ENCODE data around the gene CEP72.

The CEP72 gene

DNA sequence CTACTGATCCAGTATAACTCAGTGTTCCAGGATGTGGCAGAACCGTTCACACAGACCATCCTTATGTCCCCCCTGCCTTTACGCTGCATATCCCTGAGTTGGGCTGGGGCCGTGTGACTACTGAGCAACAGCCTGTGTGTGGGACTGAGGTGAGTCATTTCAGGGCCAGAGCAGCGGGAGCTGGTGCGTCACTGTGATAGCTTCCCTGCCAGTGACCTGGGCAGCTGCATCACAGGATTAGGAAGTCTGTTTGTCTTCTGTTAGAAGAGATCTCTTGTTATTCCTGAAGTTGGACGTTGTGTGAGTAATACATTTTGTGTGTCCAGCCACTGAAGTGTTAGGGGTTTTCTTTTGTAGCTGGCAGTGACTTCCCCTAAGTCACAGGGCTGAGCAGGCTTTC lies 45.4 kb downstream of the CEP72 start:
- TF ChIP-seq, protein P1, sequence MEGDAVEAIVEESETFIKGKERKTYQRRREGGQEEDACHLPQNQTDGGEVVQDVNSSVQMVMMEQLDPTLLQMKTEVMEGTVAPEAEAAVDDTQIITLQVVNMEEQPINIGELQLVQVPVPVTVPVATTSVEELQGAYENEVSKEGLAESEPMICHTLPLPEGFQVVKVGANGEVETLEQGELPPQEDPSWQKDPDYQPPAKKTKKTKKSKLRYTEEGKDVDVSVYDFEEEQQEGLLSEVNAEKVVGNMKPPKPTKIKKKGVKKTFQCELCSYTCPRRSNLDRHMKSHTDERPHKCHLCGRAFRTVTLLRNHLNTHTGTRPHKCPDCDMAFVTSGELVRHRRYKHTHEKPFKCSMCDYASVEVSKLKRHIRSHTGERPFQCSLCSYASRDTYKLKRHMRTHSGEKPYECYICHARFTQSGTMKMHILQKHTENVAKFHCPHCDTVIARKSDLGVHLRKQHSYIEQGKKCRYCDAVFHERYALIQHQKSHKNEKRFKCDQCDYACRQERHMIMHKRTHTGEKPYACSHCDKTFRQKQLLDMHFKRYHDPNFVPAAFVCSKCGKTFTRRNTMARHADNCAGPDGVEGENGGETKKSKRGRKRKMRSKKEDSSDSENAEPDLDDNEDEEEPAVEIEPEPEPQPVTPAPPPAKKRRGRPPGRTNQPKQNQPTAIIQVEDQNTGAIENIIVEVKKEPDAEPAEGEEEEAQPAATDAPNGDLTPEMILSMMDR (IDR thresholded peaks at IDR 0.05; ENCODE audit: low read depth, low read length): no peak
- TF ChIP-seq EZH2phosphoT487 (IDR thresholded peaks at IDR 0.05; ENCODE audit: low read depth): no peak
- Histone ChIP-seq H3K79me2 (ENCODE audit: low read length) (no peaks in the 10 kb centered on the region), H3K4me3 (ENCODE audit: low read length) (no peak overlapping the region), H3K9me3 (ENCODE audit: insufficient read depth, low read length) (no peaks in the 10 kb centered on the region), H3K9ac (ENCODE audit: low read length) (no peak overlapping the region), H3K27ac (ENCODE audit: low read length) (no peak overlapping the region), H4K20me1 (ENCODE audit: insufficient read depth, low read length) (no peaks in the 10 kb centered on the region), H3K27me3 (ENCODE audit: low read depth, low read length) (no peaks in the 10 kb centered on the region), H3K4me2 (ENCODE audit: low read length) (no peak overlapping the region), H3K4me1 (ENCODE audit: low read length) (no peaks in the 10 kb centered on the region), H2AFZ (ENCODE audit: low read depth, low read length) (no peak overlapping the region), H3K36me3 (replicated peaks; ENCODE audit: low read depth, low read length) (peaks cover 22% of the 10 kb centered on the region)

DNA sequence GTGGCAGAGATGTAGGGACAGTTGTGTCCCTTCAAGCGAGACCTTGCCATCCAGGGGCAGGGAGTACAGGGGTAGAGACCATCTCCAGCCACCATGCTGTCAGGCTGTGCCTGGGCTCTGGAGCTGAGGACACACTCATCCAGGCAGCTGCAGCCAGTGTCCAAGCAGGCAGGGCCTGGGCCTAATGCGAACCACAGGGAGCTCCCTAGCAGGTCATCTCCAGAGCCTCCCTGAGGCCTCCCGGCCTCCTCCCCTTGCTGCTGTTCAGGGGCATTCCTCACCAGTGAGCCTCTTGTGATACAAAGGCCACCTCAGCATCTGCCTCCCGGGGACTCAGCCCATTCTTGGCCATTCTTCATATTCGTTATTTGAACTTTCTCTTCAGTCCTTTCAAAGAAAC lies 46.0 kb downstream of the CEP72 start:
- H2AFZ ChIP-seq (ENCODE audit: low read depth, low read length): no peak overlapping the region
- H3K9me3 ChIP-seq (ENCODE audit: insufficient read depth, low read length): no peaks in the 10 kb centered on the region
- no peak overlapping the region for H3K9ac ChIP-seq (ENCODE audit: low read length)
- H4K20me1 ChIP-seq (ENCODE audit: insufficient read depth, low read length): no peaks in the 10 kb centered on the region
- no peaks in the 10 kb centered on the region for H3K79me2 ChIP-seq (ENCODE audit: low read length)
- TF ChIP-seq EZH2phosphoT487 (IDR thresholded peaks at IDR 0.05; ENCODE audit: low read depth): no peak
- TF ChIP-seq, protein P1 (IDR thresholded peaks at IDR 0.05; ENCODE audit: low read depth, low read length): no peak
- no peak overlapping the region for H3K27ac ChIP-seq (ENCODE audit: low read length)
- no peaks in the 10 kb centered on the region for H3K4me1 ChIP-seq (ENCODE audit: low read length)
- peaks cover 21% of the 10 kb centered on the region for H3K36me3 ChIP-seq (replicated peaks; ENCODE audit: low read depth, low read length)
- no peaks in the 10 kb centered on the region for H3K27me3 ChIP-seq (ENCODE audit: low read depth, low read length)
- H3K4me2 ChIP-seq (ENCODE audit: low read length): no peak overlapping the region
- no peak overlapping the region for H3K4me3 ChIP-seq (ENCODE audit: low read length)

- H3K27ac ChIP-seq (ENCODE audit: low read length): no peak overlapping the region
- TF ChIP-seq EZH2phosphoT487 (IDR thresholded peaks at IDR 0.05; ENCODE audit: low read depth): no peak
- TF ChIP-seq, protein P1 (IDR thresholded peaks at IDR 0.05; ENCODE audit: low read depth, low read length): no peak
- no peaks in the 10 kb centered on the region for H3K79me2 ChIP-seq (ENCODE audit: low read length)
- H3K9me3 ChIP-seq (ENCODE audit: insufficient read depth, low read length): no peaks in the 10 kb centered on the region
- H4K20me1 ChIP-seq (ENCODE audit: insufficient read depth, low read length): no peaks in the 10 kb centered on the region
- H2AFZ ChIP-seq (ENCODE audit: low read depth, low read length): no peak overlapping the region
- H3K4me2 ChIP-seq (ENCODE audit: low read length): no peak overlapping the region
- H3K27me3 ChIP-seq (ENCODE audit: low read depth, low read length): no peaks in the 10 kb centered on the region
- H3K4me3 ChIP-seq (ENCODE audit: low read length): no peak overlapping the region
- H3K9ac ChIP-seq (ENCODE audit: low read length): no peak overlapping the region
- peaks cover 20% of the 10 kb centered on the region for H3K36me3 ChIP-seq (replicated peaks; ENCODE audit: low read depth, low read length)
- H3K4me1 ChIP-seq (ENCODE audit: low read length): no peaks in the 10 kb centered on the region
These were observed 47.5 kb downstream of the CEP72 start for GRCh38 chr5:659496-660263.

DNA sequence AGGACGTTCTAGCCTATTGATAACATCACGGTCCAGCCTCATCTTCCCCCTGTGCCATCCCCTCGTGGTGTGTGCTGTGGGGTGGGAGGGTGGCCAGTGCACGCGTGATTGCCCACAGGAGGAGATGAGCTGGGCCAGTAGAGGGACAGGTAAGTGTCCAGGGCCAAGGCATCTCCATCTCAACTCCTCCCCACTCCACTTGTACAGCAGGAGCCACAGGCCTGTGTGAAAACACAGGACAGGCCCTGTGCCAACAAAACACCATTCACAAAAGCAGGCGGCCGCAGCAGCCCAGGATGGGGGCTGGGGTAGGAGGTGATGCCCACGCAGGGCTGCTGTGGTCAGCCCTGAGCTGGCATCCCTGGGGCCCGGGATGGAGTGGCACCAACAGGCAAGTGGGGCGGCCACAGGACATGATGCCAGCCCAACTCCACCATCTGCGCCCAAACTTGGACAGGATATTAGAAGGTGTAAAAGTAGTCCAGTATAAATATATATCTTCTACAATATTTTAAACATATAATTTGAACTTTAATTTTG lies 48.4 kb downstream of the CEP72 start:
- Histone ChIP-seq H3K4me1 (ENCODE audit: low read length) (no peaks in the 10 kb centered on the region), H3K4me2 (ENCODE audit: low read length) (no peak overlapping the region), H3K9me3 (ENCODE audit: insufficient read depth, low read length) (no peaks in the 10 kb centered on the region), H3K9ac (ENCODE audit: low read length) (no peak overlapping the region), H3K36me3 (replicated peaks; ENCODE audit: low read depth, low read length) (peaks cover 20% of the 10 kb centered on the region), H3K27me3 (ENCODE audit: low read depth, low read length) (no peaks in the 10 kb centered on the region), H3K79me2 (ENCODE audit: low read length) (no peaks in the 10 kb centered on the region), H4K20me1 (ENCODE audit: insufficient read depth, low read length) (no peaks in the 10 kb centered on the region), H2AFZ (ENCODE audit: low read depth, low read length) (no peak overlapping the region), H3K27ac (ENCODE audit: low read length) (no peak overlapping the region), H3K4me3 (ENCODE audit: low read length) (no peak overlapping the region)
- TF ChIP-seq EZH2phosphoT487 (IDR thresholded peaks at IDR 0.05; ENCODE audit: low read depth): no peak
- TF ChIP-seq, protein P1 (IDR thresholded peaks at IDR 0.05; ENCODE audit: low read depth, low read length): no peak

All from OCI-LY3 (cell line).